SH-SY5Y (cell line): Measurements from ENCODE around the gene KCNE3.

Experiments used
- GATA2 ChIP-seq: IDR thresholded peaks from 2 replicates; pipeline ENCODE4 v1.6.1; 2011; ENCODE audit warnings: mild to moderate bottlenecking, low read depth, low read length
- GATA3 ChIP-seq: IDR thresholded peaks from 2 replicates; pipeline ENCODE4 v1.6.1; 2011; ENCODE audit warnings: low read depth, mild to moderate bottlenecking, low read length, moderate library complexity

GRCh38 chr11:74465291-74465708 lies 2.0 kb downstream of the KCNE3 start:
- TF ChIP-seq GATA2 (no peak), GATA3 (no peak)
